Caki2 (cell line): ENCODE data around the gene WARS2. TPM values are rescaled to one million over a fixed set of nuclear protein-coding genes. Genes with fewer than 3 reads are reported as not detected.
A peak's percentile ranks its signal among the peaks of the same experiment; 100 is the strongest.

Experiments
- DNase-seq: peaks from one replicate; pipeline ENCODE4 v3.0.0-alpha.2; 2015; ENCODE audit warnings: low read depth
- in situ Hi-C: cut with HindIII; loops from 2 replicates; pipeline ENCODE4 v1.10.0; 2016; ENCODE audit warnings: low sequenced_read_pairs, low pct_unique_long_range_greater_than_20kb, mixed read lengths
- total RNA-seq: library from RNA; depleted of rRNA; stranded (reverse); fragments of >200 nt; shearing (Covaris generic); gene quantifications from 2 replicates; pipeline ENCODE4 v1.2.3, GENCODE V29; 2014; ENCODE audit warnings: low replicate concordance

Gene WARS2
- total RNA-seq, 1 experiment from 2014 or later = 9.5 TPM

GRCh38 chr1:119048624-119049404, 91.6 kb downstream of the WARS2 start:
- no peak for DNase-seq
- in situ Hi-C loops = no loop called here

- in situ Hi-C loops = no loop called here
- no peak for DNase-seq
Observed at GRCh38 chr1:119046785-119047438, 93.5 kb downstream of the WARS2 start.

- in situ Hi-C loops = no loop called here
- DNase-seq = no peak
Observed at GRCh38 chr1:119046429-119046784, 94.0 kb downstream of the WARS2 start.

- in situ Hi-C loops = no loop called here
Observed at GRCh38 chr1:119045096-119045746, 95.2 kb downstream of the WARS2 start.

GRCh38 chr1:119040906-119041305, 99.5 kb downstream of the WARS2 start:
- in situ Hi-C loops = no loop called here
- DNase-seq = no peak

More at GRCh38 chr1:119045096-119045746, 95.2 kb downstream of the WARS2 start:
- peak; percentile 31 for DNase-seq

GRCh38 chr1:119040489-119040888, 100.0 kb downstream of the WARS2 start:
- no peak for DNase-seq
- in situ Hi-C loops = no loop called here

- in situ Hi-C loops = no loop called here
Observed at GRCh38 chr1:119038363-119038762, 102.1 kb downstream of the WARS2 start.

GRCh38 chr1:119034359-119034758, 106.1 kb downstream of the WARS2 start:
- in situ Hi-C loops = no loop called here
- no peak for DNase-seq

More at GRCh38 chr1:119038363-119038762, 102.1 kb downstream of the WARS2 start:
- DNase-seq = no peak

- in situ Hi-C loops = no loop called here
- no peak for DNase-seq
Observed at GRCh38 chr1:119032986-119033385, 107.5 kb downstream of the WARS2 start.

GRCh38 chr1:119027759-119028158, 112.7 kb downstream of the WARS2 start:
- in situ Hi-C loops = no loop called here

GRCh38 chr1:119026956-119027355, 113.5 kb downstream of the WARS2 start:
- in situ Hi-C loops = no loop called here

More at GRCh38 chr1:119027759-119028158, 112.7 kb downstream of the WARS2 start:
- DNase-seq = no peak

GRCh38 chr1:119015547-119015946, 124.9 kb downstream of the WARS2 start:
- DNase-seq = no peak
- in situ Hi-C loops = no loop called here

More at GRCh38 chr1:119026956-119027355, 113.5 kb downstream of the WARS2 start:
- no peak for DNase-seq

- in situ Hi-C loops = no loop called here
- DNase-seq = no peak
Observed at GRCh38 chr1:119012383-119012782, 128.1 kb downstream of the WARS2 start.

GRCh38 chr1:119011706-119012105, 128.7 kb downstream of the WARS2 start:
- DNase-seq = no peak

GRCh38 chr1:119011116-119011515, 129.3 kb downstream of the WARS2 start:
- DNase-seq = no peak
- in situ Hi-C loops = no loop called here

More at GRCh38 chr1:119011706-119012105, 128.7 kb downstream of the WARS2 start:
- in situ Hi-C loops = no loop called here

GRCh38 chr1:119010201-119010600, 130.3 kb downstream of the WARS2 start:
- in situ Hi-C loops = no loop called here
- no peak for DNase-seq

GRCh38 chr1:119009312-119009655, 131.2 kb downstream of the WARS2 start:
- no peak for DNase-seq
- in situ Hi-C loops = no loop called here

GRCh38 chr1:119008483-119009311, 131.8 kb downstream of the WARS2 start:
- in situ Hi-C loops = no loop called here
- DNase-seq = peak; percentile 40
